GM11168 (cell line): ENCODE data around the gene C9orf78.

Source experiments
- in situ Hi-C: fragments of 300-500 bp; cut with MboI; formaldehyde crosslinking; loops from one replicate; pipeline ENCODE4 v1.12.0; 2022; ENCODE audit warnings: low sequenced_read_pairs; ENCODE audit not compliant: unreplicated experiment

C9orf78 gene

DNA sequence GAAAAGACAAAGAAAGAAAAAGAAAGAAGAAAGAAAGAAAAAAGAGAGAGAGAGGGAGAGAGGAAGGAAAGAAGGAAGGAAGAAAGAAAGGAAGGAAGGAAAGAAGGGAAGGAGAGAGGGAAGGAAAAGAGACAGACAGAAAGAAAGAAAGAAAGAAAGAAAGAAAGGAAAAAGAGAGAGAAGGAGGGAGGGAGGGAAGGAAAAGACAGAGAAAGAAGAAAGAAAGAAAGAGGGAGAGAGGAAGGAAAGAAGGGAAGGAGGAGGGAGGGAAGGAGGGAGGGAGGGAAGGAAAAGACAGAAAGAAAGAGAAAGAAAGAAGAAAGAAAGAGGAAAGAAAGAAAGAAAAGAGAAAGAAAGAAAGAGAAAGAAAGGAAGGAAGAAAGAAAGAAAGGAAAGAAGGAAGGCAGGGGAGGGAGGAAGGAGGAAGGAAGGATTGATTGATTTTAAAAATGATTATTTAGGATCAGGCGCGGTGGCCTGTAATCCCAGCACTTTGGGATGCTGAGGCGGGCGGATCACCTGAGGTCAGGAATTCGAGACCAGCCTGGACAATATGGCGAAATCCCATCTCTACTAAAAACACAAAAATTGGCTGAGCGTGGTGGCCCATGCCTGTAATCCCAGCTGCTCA, 55.4 kb downstream of the C9orf78 start:
- in situ Hi-C loops: no loop called here

DNA sequence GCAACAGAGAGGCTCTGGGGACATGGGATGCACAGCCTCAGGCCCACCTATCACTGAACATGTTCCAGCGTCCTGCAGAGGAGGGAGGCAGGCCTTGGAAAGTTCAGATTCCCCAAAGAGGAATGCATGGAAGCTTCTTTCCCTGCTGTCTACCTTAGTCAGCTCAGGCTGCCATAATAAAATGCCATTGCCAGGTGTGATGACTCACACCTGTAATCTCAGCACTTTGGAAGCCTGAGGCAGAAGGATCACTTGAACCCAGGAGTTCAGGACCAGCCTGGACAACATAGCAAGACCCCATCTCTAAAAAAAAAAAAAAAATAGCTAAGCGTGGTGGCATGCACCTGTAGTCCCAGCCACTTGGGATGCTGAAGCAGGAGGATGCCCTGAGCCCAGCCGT, 56.6 kb downstream of the C9orf78 start:
- in situ Hi-C loops: no loop called here

DNA sequence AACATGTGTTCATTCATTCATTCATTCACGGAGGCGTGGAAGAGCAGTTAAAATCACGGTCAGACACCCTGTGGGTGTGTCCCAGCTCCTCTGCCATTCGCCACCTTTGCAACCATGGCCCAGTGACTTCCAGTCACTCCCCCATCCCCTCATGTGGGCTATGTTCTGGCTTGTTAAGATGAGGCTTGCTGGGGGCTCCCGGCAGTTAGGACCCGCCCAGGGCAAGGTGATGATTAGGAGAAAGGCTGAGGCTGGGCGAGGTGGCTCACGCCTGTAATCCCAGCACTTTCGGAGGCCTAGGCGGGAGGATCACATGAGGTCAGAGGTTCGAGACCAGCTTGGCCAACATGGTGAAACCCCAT, 57.3 kb downstream of the C9orf78 start:
- in situ Hi-C loops: no loop called here
